LHCN-M2 (cell line): ENCODE measurements around the gene MTHFD1. TPM values are rescaled to one million over a fixed set of nuclear protein-coding genes. Genes with fewer than 3 reads are reported as not detected.

ENCODE experiments used
- DNase-seq: peaks from one replicate; pipeline ENCODE4 v3.0.0-alpha.2; 2012; ENCODE audit warnings: low read depth
- total RNA-seq: library from RNA; depleted of rRNA; stranded (reverse); fragments of >200 nt; gene quantifications from 2 replicates; pipeline ENCODE4 v1.2.3, GENCODE V29; 2014

The MTHFD1 gene
- total RNA-seq, 1 experiment from 2014 or later = 82.1 TPM

DNA sequence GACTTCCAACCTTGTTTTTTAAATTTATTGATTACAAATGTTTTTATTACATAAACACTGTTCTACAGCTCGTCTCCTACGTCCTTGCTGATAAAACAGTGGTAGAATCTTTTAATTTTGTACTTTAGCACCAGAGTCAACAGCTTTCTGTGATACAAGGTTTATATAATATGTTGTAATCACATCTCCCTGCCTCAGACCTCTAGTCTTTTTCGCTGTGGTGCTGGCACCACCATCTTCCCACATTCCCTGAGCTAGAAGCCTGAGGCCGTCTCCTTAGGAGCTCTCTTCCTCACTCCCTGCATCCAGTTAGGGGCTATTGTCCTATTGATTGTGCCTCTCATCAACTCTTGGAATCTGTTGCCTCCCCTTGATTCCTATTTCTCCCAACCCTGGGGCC, 17.1 kb downstream of the MTHFD1 start:
- no peak for DNase-seq

DNA sequence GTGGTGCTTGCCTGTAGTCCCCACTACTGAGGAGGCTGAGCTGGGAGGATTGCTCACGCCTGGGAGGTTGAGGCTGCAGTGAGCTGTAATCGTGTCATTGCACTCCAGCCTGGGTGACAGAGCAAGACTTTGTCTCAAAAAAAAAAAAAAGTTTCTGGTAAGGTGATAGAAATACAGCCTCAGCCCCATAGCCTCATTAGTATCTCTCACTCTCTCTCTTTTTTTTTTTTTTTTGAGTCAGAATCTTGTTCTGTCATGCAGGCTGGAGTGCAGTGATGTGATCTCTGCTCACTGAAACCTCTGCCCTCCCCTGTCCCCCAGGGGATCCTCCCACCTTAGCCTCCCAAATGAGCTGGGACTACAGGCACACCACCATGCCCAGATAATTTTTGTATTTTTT, 19.2 kb downstream of the MTHFD1 start:
- DNase-seq = no peak

DNA sequence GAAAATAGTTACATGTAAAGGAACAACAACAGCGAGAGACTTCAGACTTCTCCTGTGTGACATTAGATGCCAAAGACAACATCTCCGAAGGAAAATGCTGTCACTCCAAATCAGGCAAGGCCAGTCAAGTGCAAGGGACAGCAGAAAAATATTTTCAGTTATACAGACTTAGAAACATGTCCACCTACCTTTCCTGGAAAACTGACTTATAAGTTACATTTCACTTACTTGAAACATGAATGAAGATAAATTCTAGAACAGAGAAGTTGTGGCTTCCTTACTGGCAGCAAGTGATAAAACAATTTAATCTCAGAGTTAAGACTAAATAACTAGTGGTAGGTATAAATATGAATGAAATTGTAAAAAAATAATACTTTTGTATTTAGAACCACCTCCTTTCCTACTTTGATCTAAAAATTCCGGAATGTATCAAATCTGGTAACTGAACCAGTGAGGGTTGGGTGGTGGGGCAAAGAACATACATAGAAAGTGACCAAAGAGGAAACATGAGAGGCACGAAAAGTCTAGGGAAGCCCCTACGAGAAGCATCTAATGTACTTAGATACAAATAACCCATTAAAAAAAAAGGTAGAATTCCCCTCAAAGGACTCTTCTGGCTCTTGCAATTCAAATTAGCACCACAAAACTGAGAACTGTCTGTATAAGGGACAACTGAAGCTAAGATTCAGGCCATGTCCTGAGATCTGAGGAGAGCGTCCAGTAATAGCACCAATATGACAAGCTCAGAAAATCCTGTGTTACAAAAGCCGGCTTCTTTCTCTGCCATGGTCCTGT, 21.2 kb downstream of the MTHFD1 start:
- DNase-seq = no peak

DNA sequence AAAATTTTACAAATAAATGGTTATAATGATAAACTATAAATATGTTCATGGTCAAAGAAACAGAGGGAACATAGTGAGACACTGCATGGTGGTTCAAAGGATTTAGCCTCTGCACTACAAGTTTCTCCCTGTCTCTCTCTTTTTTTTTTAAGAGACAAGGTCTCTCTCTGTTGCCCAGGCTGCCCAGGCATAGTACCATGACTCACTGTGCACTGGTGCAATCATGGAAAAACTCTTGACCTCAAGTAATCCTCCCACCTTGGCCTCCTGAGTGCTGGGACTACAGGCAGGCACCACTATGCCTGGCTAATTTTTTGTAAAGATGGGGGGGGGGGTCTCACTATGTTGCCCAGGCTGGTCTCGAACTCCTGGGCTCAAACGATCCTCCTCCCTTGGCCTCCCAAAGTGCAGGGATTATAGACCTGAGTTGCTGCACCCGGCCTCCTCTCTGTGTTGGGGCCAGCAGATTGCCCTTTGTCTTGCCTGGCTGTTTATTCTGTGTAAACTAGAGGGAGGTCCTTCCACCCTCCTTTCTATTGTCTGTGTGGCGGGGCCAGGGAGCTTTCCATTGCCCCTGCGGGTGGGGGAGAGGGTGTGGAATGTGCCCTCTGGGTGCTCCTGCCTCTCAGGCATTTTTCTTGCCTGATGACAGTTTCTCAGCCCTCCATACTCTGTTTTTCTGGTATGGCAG, 22.1 kb downstream of the MTHFD1 start:
- peak; percentile 43 for DNase-seq

DNA sequence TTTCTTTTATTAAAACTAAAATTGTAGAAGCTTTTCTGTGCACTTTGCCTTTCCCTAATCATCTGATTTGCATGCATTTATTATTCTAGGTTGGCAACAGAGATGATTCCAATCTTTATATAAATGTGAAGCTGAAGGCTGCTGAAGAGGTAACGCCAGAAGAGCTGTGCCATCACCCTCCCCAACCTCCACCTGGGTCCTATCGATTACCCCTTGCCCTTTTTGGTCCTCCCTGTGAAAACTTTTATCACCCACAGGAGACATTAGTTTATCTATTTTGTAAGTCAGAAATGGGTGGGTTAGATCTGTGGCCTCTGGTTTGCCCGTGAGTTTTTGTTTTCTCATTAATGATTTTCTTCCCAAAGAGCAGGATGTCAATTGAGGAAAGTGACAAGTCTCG, 22.8 kb downstream of the MTHFD1 start:
- DNase-seq = no peak

DNA sequence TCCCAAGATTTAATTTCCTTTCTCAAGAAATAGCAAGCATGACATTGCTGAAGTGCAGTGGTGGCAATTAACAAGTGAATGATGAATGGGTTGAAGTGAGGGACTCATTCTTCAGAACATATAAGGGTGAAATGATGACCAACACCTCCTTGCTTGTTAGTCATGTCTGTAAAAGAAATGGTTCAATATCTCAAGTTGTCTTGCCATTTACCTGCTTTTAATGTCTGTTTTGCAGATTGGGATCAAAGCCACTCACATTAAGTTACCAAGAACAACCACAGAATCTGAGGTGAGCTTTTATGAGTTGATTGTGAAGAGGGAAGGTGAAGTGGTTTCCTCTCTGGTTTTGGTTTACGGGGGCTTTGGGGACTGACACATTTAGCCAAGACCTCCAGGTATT, 24.1 kb downstream of the MTHFD1 start:
- no peak for DNase-seq

DNA sequence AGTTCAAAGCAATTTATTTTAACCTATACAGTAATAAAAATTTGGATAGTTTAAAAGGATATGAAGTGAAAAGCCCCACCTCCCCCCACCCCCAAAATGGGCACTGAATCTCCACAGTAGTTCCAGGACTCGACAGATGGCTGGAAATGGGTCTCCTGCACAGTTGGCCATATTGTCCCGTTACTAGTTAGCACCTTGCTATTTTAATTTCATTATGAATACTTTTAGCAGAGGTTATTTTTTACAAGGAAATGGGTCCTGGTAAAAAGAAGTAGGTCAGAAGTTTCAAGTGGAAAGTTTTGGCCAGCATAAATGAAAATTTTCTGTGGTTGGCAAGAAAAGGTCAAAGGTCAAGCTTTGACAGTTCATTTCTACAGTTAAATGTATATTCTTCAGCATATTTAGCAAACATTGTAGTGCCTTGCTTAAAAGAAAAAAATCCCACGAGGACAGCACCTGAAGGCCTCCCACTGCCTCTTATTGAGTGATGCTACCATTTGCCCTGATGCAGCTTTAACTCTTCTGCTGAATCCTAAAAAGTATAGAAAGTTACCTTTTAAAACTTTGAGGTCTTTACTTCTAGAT, 28.3 kb downstream of the MTHFD1 start:
- no peak for DNase-seq

DNA sequence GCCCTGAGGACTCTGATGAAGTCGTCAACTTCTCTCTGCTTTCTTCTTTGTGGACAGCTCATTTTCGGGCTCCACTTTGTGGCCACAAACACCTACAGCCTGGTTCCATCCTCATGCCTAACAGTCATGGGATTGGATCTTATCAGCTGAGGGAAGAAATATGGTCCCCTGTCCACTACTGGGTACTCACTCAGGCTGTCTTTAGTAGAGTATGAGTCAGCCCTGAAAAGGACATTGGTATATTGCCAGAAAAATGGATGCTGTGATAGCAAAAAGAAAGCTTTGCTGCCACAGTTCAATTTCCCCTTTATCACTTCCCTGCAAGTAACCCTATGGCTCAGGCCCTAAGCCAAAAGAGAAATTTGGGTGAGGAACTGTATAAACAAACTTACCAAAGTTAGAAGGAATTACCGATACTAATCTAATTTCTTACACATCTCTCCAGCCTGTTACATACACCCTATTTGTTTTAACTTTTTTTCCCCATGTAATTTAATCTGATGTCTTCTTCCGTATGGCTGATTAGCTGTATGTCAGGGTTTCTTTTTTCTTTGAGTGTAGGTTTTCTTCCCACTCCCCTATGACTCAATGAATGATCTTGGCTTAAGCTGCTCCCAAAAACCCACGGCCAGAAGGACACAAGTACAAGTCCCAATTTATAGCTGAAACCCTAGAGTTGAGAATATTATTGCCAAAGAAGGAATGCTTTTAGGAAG, 29.1 kb downstream of the MTHFD1 start:
- peak; percentile 47 for DNase-seq

DNA sequence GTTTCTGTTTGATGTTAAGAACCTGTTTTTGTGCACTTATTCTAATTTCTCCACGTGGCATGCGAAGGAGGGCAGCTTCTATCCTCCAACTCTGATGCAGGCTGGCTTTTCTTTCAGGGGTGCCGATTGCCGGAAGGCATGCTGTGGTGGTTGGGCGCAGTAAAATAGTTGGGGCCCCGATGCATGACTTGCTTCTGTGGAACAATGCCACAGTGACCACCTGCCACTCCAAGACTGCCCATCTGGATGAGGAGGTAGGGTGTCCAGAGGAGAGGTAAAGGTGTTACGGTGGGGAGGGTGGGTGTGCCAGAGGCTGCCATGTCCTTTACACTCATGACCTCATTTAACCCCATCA, 29.6 kb downstream of the MTHFD1 start:
- DNase-seq = no peak

DNA sequence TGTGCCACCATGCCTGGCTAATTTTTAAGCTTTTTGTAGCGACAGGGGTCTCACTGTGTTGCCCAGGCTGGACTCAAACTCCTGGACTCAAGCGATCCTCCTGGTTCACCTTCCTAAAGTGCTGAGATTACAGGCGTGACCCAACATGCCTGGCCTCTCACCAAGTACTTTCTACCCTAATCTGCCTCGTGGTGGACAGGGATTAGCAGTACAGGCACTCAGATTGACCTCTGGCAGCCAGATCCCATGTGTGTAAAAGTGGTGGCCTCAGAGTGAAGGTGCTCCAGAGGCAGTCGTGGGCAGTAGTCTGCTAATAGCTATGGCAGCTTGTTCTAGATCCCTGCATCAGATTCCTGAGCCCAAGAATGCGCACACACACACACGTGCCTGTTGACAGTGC, 30.9 kb downstream of the MTHFD1 start:
- no peak for DNase-seq

DNA sequence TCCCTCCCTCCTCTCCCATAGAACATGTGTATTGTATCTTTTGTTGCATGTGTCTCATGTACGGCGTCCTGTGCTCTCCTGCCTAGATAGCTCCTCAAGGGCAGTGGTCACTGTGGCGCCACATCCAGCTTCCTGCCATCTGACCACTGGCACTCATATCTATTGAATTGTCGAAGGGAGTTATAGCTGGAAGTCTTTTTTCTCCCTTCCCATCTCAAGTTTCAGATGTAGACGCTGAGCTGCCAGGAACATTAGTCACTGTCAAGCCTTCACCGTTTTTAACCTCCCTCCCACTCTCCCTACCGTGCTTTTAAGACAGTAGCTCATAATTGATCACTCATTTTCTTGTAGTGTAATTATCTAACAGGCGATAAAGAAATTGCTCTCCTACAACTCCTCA, 33.0 kb downstream of the MTHFD1 start:
- DNase-seq = peak; percentile 81

DNA sequence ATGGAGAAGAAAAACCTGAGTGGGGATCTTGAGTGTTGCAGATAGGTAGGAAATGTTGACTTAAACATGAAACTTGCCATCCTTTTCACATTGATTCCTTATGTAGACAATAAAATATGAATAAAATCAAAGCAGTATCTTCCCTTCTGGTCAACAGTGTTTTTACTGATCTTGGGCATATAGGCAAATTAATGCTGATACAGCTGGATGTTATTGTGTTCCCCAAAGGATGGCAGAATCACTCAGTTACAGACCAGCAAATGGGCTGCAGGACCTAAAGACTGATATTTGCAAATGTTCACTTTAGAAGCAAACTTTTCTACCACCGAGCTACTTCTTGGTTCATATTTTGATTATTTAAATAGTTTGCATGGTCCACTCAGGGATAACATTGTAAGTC, 33.9 kb downstream of the MTHFD1 start:
- DNase-seq = no peak

DNA sequence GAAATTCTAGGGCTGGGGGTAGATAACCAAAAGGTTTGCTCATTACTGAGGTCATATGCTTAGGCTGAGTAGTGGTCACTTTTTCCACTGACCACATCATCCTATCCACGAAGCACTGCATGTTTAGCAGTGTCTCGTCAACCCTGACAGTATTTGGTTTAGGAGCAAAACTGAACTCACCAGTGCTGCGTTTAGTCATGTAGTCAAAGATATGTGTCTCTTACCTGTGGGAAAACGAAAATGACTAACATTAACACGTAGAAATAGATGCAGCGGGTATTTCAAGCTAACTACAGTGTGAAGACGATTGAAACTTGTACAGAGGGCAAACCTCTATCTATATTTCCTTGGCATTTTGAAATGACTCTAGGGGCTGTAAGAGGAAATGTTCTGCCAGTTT, 34.6 kb downstream of the MTHFD1 start:
- DNase-seq = no peak

DNA sequence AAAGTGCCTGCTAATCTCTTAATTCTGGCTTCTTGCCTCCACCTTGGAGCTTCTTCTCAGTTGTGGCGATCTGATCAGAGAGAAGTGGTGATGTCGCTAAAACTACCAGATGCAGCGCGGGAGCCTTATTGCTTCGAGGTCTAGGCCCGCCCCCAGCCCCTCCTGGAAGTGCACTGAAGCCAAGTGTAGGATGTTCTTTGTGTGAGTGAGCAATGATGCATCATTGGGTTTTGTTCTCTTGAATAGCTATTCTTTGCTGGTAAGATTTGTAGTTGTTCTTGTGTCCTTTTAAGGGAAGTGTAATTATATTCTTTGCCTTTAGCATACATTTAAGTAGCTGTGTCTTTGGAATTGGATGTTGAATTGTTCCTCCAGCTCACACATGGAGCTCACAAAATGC, 35.8 kb downstream of the MTHFD1 start:
- DNase-seq = peak; percentile 61

DNA sequence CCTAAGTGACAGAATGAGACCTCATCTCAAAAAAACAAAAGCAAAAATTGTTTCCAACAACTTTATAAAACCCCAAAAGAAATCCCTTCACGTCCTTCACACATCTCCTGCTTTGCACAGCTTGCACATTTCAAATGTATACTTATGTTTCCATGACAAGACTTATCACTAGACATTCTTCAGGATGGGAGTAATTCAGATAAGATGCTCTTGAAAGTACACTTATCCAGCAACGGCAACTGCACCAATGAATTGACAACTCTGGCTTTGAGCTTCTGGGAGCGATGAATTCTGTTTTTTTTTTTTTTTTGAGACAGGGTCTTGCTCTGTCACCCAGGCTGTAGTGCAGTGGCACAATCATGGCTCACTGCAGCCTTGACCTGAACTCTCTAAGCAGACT, 46.4 kb downstream of the MTHFD1 start:
- no peak for DNase-seq

DNA sequence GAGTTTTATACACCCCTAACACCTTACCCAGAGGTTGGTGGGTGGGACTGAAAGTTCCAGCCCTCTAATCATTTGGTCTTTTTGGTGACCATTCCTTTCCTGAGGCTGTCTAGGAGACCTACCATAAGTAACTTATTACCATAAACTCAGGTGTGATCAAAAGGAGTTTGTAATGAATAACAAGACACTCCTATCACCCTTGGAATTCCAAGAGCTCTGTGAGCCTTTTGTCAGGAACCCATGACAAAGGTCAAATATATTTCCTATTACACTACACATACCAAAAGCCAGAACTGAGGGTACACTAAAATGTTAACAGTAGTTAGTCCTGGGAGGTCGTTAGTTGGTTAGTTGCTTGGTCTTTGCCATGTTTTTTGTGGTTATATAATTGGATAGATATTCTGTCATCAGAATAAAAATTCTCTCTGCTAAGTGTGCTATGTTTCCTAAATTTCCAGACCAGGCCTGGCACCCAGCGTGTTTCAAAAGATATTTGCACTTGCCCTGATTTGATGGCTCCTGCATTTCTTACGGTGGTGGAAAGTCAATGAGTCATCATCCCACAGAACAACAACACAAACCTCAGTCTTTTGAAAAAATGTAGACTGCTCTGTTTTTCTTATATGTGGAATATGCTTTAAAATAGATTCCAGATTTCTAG, 50.2 kb downstream of the MTHFD1 start:
- DNase-seq = peak; percentile 86

DNA sequence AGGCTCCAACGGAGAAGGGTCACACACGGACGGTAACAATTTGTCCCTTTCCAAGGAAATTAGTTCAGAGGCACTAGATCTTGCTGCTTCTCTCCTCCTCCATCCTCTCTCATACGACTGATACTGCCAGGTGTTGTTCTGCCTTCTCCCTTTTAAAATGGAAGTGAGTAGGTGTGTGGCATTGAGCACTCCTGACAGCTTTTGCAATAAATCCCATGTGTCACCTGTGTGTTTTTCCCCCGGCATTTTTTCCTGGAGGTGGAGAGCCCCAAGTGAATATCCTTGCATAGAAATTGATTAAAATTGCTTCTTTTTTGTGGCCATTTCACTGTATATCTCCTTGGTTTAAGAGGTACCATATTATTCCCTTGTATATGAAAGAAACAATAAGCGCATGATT, 51.0 kb downstream of the MTHFD1 start:
- DNase-seq = peak; percentile 20

DNA sequence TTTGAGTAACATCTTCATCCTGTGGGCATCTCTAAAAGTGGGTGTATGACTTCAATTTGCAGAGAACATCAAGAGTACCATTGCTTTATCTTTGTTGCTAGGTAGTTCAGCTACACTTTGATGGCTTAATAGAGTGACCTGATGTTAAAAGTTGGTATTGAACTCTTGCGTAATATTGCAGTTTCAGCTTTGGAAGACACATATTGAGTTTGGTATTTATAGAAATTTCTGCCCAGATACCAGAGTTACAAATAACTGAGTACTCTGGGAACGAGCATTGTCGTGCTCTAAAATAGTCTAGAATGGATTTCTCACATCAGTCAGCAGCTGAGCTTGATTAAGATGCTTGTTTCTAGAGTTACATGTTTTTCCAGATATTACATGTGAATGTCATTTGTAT, 52.3 kb downstream of the MTHFD1 start:
- peak; percentile 49 for DNase-seq

DNA sequence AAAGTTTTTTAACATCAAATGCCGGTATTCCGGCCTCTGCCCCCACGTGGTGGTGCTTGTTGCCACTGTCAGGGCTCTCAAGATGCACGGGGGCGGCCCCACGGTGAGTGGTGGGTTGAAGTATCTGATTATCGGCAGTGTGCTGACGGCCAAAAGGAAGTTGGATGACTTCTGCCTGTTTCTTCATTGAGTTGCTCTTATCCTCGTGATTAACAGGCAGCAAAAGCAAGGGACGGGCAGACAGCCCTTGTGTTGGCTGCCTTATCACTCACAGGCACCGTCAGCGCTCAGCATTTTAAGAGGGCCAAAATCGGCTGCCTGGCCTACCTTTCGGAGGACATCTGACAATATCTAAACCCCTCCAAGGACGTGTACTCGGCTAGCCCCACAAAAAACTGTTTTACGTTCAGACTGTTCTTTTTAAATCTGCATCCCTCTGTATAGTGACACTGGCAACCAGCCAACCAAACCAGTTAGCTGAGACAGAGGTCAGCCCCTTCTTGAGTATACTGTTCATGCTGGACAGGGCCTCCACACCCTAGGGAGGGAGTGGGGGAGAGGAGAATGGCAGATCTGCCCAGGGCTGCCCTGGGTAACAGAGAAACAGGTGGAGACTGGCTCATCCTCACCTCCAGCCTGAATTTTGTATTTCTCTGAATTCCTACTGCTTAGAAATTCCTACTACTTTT, 54.3 kb downstream of the MTHFD1 start:
- no peak for DNase-seq

DNA sequence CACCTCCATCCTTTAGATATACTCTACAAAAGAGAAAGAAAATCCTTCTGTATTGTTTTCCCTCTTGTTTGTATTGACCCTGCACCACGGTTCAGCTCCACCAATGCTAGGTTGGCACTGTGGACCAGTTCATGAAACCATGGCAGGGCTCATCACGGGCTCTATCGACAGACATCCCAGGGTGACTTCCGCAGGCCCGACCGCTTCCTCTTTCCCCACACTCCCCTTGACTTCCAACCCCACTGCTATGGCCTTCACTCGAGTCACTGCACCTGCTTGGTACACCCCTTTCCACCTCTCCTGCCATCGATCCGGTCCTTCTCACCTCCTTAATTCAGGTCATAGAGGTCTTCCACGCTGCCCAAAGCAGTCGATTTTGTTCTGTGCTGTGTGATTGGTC, 56.0 kb downstream of the MTHFD1 start:
- no peak for DNase-seq
